A673 (cell line): ENCODE results near the gene FOXN4.

Experiments
- CTCF ChIP-seq: fragments of 300-800, 200-600 bp; sonication (generic); conservative IDR thresholded peaks from 2 replicates; pipeline ENCODE4 v1.5.1; 2017; ENCODE audit warnings: low read depth, mild to moderate bottlenecking, antibody characterized with exemption, low read length, moderate library complexity, mixed read lengths
- EZH2 ChIP-seq: fragments of 200-600 bp; sonication (generic); IDR thresholded peaks from 2 replicates; pipeline ENCODE4 v1.6.1; 2017; ENCODE audit warnings: borderline replicate concordance, low read depth, mild to moderate bottlenecking, mixed read lengths, antibody characterized with exemption, low read length; ENCODE audit not compliant: poor library complexity, severe bottlenecking

- TF ChIP-seq CTCF: no peak
- no peak for TF ChIP-seq EZH2
Measured at GRCh38 chr12:109301643-109302168, 7.4 kb downstream of the FOXN4 start.
